Measurements from ENCODE around the gene TANGO6. TPM values are rescaled to one million over a fixed set of nuclear protein-coding genes. Genes with fewer than 3 reads are reported as not detected.

The TANGO6 gene
- total and polyA plus RNA-seq, 10 of the 15 experiments (the other 5 are each of a cell fraction or from before 2014, with no cell fraction given), result 1.1 to 20.6 (median 11.0) TPM

GRCh38 chr16:69131839-69132423 lies 288.6 kb downstream of the TANGO6 start (continued):
- no peak for TF ChIP-seq BCLAF1 (IDR thresholded peaks at IDR 0.05)
- no peak for TF ChIP-seq JUNB (IDR thresholded peaks at IDR 0.05)
- TF ChIP-seq SIX5 (IDR thresholded peaks at IDR 0.05; ENCODE audit: low read depth, low read length, severe bottlenecking), result no peak
- no peak for TF ChIP-seq NRF1 (conservative IDR thresholded peaks at IDR 0.05; ENCODE audit: low read depth, low read length)
- TF ChIP-seq IKZF2 (IDR thresholded peaks at IDR 0.05), result peak; percentile 75 to 77
- no peak for TF ChIP-seq USF2 (IDR thresholded peaks at IDR 0.05; ENCODE audit: borderline replicate concordance, low read depth, low read length)
- TF ChIP-seq NR2C1 (IDR thresholded peaks at IDR 0.05), result no peak
- no peak for TF ChIP-seq ZZZ3 (IDR thresholded peaks at IDR 0.05; ENCODE audit: control insufficient read depth, insufficient read length, low read depth)
- TF ChIP-seq MEF2B (IDR thresholded peaks at IDR 0.05; ENCODE audit: partially characterized antibody, poor library complexity, severe bottlenecking), result no peak
- TF ChIP-seq ZNF274 (IDR thresholded peaks at IDR 0.05; ENCODE audit: insufficient read depth, insufficient read length), result no peak
- TF ChIP-seq EP300 (IDR thresholded peaks at IDR 0.05; ENCODE audit: borderline replicate concordance in 1 of 2, control insufficient read depth in 1 of 2, low read depth in 2 of 2, low read length in 2 of 2), result no peak
- TF ChIP-seq CBFB (IDR thresholded peaks at IDR 0.05; ENCODE audit: low read depth), result no peak
- TF ChIP-seq POLR2AphosphoS5 (IDR thresholded peaks at IDR 0.05; ENCODE audit: low read length), result no peak
- TF ChIP-seq IKZF1 (conservative IDR thresholded peaks at IDR 0.05), result peak; percentile 74
- no peak for TF ChIP-seq SREBF2 (IDR thresholded peaks at IDR 0.05; ENCODE audit: low read length)
- TF ChIP-seq FOXK2 (IDR thresholded peaks at IDR 0.05), result no peak
- TF ChIP-seq SMC3 (IDR thresholded peaks at IDR 0.05; ENCODE audit: borderline replicate concordance, low read length), result no peak
- no peak for TF ChIP-seq TCF7 (IDR thresholded peaks at IDR 0.05; ENCODE audit: borderline replicate concordance)
- TF ChIP-seq NFXL1 (IDR thresholded peaks at IDR 0.05; ENCODE audit: borderline replicate concordance), result no peak
- TF ChIP-seq MTA3 (IDR thresholded peaks at IDR 0.05; ENCODE audit: borderline replicate concordance, low read length), result no peak
- TF ChIP-seq POU2F2 (IDR thresholded peaks at IDR 0.05; ENCODE audit: borderline replicate concordance, low read depth, low read length), result peak; percentile 18; the same call in 1 of the 3 replicates
- peak; percentile 57 for TF ChIP-seq SMAD1 (IDR thresholded peaks at IDR 0.05; ENCODE audit: low read depth, partially characterized antibody)
- TF ChIP-seq PAX8 (IDR thresholded peaks at IDR 0.05), result no peak
- 0 out of 2 replicates have a peak, but pooled peaks have one; percentile 71 for TF ChIP-seq CHD1 (IDR thresholded peaks at IDR 0.05; ENCODE audit: low read depth, low read length)
- no peak for TF ChIP-seq ZNF592 (IDR thresholded peaks at IDR 0.05)
